K562 (cell line): ENCODE measurements around the gene GPR153. TPM values are rescaled to one million over a fixed set of nuclear protein-coding genes. Genes with fewer than 3 reads are reported as not detected.

Experiments
- ATF7 ChIP-seq: fragments of 450-650 bp; IDR thresholded peaks from 2 replicates; pipeline ENCODE4 v1.7.1; 2014; ENCODE audit warnings: mild to moderate bottlenecking, moderate library complexity
- BRD4 ChIP-seq: fragments of 200-600 bp; sonication (generic); IDR thresholded peaks from 2 replicates; pipeline ENCODE4 v1.6.1; 2017; ENCODE audit warnings: inconsistent platforms
- CBX5 ChIP-seq: IDR thresholded peaks from 2 replicates; pipeline ENCODE4 v1.6.1; 2014; ENCODE audit warnings: low read depth, borderline replicate concordance
- KLF1 ChIP-seq: fragments of 450-650 bp; IDR thresholded peaks from 2 replicates; pipeline ENCODE4 v1.6.1; 2016; ENCODE audit warnings: missing genetic modification characterization, missing compliant biosample characterization
- NCOR1 ChIP-seq: fragments of 450-650 bp; IDR thresholded peaks from 2 replicates; pipeline ENCODE4 v1.6.1; 2016; ENCODE audit warnings: mild to moderate bottlenecking, moderate library complexity
- THRB ChIP-seq: fragments of 450-650 bp; formaldehyde crosslinking; conservative IDR thresholded peaks from 2 replicates; pipeline ENCODE4 v1.4.0; 2022; ENCODE audit warnings: mild to moderate bottlenecking, missing genetic modification characterization
- polyA plus RNA-seq, 8 experiments: library from polyadenylated mRNA; depleted of rRNA in 4 of 8; stranded (reverse) in 5 of 8; unstranded in 3 of 8; fragments of >200 nt; fragmentation: Nextera tagmentation in 2 of 8; fragmentation: Illumina TruSeq in 1 of 8; extraction: Ambion mirVana in 2 of 8; extraction: Trizol in 1 of 8; gene quantifications; 2 replicates each; pipeline versions ENCODE4 v1.2.1 to v1.2.3, GENCODE V29; 2011 to 2014; ENCODE audit warnings: inconsistent platforms in 1 of 8, missing spikeins in 1 of 8
- total RNA-seq, 7 experiments: library from RNA; depleted of rRNA in 6 of 7; stranded (reverse); fragments of >200 nt in 6 of 7; fragmentation: Illumina TruSeq in 2 of 7; extraction: Trizol in 2 of 7; gene quantifications; 2 replicates each; pipeline versions ENCODE4 v1.2.1 to v1.2.3, GENCODE V29; 2011 to 2021; ENCODE audit warnings: low replicate concordance in 1 of 7
- TF ChIP-seq, protein P1 (sequence below), 2 experiments: fragments of 450-650 bp in 1 of 2; sonication (generic) in 1 of 2; formaldehyde crosslinking in 1 of 2; IDR thresholded peaks in 1 of 2; conservative IDR thresholded peaks in 1 of 2; 2 replicates each; pipeline versions ENCODE4 v1.6.1 to v1.8.1; 2016 to 2023; ENCODE audit warnings: mild to moderate bottlenecking in 2 of 2, moderate library complexity in 2 of 2, inconsistent platforms in 1 of 2, missing genetic modification reagents in 1 of 2
- TF ChIP-seq, protein P2 (sequence below): fragments of 200-800 bp; sonication (Bioruptor generic); IDR thresholded peaks from 2 replicates; pipeline ENCODE4 v1.6.1; 2016; ENCODE audit warnings: missing genetic modification characterization, missing compliant biosample characterization
- TF ChIP-seq, protein P3 (sequence below): fragments of 200-800 bp; sonication (Bioruptor generic); IDR thresholded peaks from 2 replicates; pipeline ENCODE4 v1.6.1; 2017; ENCODE audit warnings: missing genetic modification characterization, missing compliant biosample characterization
- TF ChIP-seq, protein P4 (sequence below), 2 experiments: fragments of 450-650 bp; IDR thresholded peaks; 2 replicates each; pipeline ENCODE4 v1.6.1; 2018; ENCODE audit warnings: mild to moderate bottlenecking in 2 of 2, low read depth in 1 of 2; ENCODE audit not compliant: partially characterized antibody in 2 of 2

The GPR153 gene
- total and polyA plus RNA-seq, 9 of the 15 experiments (the other 6 are each of a cell fraction or from before 2014, with no cell fraction given), result 0.01 to 1.5 (median 0.51) TPM

DNA sequence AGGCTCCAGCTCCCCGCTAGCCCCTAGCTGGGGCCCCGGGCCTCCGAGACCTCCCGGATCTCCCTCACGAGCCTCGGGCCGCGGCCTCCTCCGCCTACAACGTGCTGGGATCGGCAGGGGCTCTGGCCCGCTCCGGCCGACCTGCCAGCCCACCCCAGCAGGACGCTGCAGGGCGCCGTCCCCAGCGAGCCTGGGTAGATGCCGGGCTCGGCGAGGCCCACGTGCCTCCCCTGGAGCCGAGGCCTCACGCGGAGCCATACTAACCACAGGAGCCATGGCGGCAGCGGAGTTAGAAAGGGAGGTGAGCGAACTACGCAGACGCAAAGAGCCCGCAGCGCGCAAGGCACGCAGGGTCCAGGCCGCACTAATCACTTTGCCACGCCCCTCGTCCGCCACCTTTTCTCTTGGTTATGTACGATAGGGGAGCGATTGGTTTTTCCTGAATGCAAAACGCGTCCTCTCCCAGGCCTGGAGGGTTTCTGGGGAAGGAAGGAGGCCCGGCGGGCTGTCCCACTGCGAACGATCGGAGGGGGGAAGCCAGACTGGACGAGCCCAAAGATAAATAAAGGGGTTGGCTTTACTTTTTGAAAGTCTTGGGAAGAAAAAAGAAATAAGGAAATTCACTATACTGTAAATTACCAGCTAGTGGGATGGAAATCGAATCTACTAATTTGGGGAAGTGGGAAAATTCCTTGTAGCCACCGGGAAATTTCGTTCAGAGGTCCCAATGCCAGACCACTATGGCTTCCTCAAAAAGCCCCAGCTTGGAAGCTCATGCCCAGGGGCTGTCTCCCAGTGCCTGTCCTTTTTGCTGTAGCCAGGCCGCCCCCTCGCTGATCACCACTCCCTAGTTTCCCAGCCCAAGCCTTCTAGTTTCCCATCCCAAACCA lies 61.4 kb downstream of the GPR153 start, which contains the start of gene RPL22 (continued):
- TF ChIP-seq, protein P1, sequence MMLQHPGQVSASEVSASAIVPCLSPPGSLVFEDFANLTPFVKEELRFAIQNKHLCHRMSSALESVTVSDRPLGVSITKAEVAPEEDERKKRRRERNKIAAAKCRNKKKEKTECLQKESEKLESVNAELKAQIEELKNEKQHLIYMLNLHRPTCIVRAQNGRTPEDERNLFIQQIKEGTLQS (IDR thresholded peaks at IDR 0.05), result peak; percentile 18; the same call in 1 of the 2 replicates
- TF ChIP-seq, protein P1 (CRISPR knock-in tag; conservative IDR thresholded peaks at IDR 0.05), result 0 out of 2 replicates have a peak, but pooled peaks have one; percentile 42
- TF ChIP-seq THRB (CRISPR knock-in tag) (no peak), KLF1 (tag) (peak; percentile 66; the same call in 1 of the 2 replicates), CBX5 (no peak), ATF7 (peak; percentile 99), BRD4 (peak; percentile 98), NCOR1 (peak; percentile 28; the same call in 1 of the 2 replicates)
- TF ChIP-seq, protein P2, sequence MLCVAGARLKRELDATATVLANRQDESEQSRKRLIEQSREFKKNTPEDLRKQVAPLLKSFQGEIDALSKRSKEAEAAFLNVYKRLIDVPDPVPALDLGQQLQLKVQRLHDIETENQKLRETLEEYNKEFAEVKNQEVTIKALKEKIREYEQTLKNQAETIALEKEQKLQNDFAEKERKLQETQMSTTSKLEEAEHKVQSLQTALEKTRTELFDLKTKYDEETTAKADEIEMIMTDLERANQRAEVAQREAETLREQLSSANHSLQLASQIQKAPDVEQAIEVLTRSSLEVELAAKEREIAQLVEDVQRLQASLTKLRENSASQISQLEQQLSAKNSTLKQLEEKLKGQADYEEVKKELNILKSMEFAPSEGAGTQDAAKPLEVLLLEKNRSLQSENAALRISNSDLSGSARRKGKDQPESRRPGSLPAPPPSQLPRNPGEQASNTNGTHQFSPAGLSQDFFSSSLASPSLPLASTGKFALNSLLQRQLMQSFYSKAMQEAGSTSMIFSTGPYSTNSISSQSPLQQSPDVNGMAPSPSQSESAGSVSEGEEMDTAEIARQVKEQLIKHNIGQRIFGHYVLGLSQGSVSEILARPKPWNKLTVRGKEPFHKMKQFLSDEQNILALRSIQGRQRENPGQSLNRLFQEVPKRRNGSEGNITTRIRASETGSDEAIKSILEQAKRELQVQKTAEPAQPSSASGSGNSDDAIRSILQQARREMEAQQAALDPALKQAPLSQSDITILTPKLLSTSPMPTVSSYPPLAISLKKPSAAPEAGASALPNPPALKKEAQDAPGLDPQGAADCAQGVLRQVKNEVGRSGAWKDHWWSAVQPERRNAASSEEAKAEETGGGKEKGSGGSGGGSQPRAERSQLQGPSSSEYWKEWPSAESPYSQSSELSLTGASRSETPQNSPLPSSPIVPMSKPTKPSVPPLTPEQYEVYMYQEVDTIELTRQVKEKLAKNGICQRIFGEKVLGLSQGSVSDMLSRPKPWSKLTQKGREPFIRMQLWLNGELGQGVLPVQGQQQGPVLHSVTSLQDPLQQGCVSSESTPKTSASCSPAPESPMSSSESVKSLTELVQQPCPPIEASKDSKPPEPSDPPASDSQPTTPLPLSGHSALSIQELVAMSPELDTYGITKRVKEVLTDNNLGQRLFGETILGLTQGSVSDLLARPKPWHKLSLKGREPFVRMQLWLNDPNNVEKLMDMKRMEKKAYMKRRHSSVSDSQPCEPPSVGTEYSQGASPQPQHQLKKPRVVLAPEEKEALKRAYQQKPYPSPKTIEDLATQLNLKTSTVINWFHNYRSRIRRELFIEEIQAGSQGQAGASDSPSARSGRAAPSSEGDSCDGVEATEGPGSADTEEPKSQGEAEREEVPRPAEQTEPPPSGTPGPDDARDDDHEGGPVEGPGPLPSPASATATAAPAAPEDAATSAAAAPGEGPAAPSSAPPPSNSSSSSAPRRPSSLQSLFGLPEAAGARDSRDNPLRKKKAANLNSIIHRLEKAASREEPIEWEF (CRISPR knock-in tag), result 0 out of 2 replicates have a peak, but pooled peaks have one; percentile 42
- TF ChIP-seq, protein P3, sequence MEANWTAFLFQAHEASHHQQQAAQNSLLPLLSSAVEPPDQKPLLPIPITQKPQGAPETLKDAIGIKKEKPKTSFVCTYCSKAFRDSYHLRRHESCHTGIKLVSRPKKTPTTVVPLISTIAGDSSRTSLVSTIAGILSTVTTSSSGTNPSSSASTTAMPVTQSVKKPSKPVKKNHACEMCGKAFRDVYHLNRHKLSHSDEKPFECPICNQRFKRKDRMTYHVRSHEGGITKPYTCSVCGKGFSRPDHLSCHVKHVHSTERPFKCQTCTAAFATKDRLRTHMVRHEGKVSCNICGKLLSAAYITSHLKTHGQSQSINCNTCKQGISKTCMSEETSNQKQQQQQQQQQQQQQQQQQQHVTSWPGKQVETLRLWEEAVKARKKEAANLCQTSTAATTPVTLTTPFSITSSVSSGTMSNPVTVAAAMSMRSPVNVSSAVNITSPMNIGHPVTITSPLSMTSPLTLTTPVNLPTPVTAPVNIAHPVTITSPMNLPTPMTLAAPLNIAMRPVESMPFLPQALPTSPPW (CRISPR knock-in tag), result peak; percentile 45
- TF ChIP-seq, protein P4, sequence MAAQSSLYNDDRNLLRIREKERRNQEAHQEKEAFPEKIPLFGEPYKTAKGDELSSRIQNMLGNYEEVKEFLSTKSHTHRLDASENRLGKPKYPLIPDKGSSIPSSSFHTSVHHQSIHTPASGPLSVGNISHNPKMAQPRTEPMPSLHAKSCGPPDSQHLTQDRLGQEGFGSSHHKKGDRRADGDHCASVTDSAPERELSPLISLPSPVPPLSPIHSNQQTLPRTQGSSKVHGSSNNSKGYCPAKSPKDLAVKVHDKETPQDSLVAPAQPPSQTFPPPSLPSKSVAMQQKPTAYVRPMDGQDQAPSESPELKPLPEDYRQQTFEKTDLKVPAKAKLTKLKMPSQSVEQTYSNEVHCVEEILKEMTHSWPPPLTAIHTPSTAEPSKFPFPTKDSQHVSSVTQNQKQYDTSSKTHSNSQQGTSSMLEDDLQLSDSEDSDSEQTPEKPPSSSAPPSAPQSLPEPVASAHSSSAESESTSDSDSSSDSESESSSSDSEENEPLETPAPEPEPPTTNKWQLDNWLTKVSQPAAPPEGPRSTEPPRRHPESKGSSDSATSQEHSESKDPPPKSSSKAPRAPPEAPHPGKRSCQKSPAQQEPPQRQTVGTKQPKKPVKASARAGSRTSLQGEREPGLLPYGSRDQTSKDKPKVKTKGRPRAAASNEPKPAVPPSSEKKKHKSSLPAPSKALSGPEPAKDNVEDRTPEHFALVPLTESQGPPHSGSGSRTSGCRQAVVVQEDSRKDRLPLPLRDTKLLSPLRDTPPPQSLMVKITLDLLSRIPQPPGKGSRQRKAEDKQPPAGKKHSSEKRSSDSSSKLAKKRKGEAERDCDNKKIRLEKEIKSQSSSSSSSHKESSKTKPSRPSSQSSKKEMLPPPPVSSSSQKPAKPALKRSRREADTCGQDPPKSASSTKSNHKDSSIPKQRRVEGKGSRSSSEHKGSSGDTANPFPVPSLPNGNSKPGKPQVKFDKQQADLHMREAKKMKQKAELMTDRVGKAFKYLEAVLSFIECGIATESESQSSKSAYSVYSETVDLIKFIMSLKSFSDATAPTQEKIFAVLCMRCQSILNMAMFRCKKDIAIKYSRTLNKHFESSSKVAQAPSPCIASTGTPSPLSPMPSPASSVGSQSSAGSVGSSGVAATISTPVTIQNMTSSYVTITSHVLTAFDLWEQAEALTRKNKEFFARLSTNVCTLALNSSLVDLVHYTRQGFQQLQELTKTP (IDR thresholded peaks at IDR 0.05; ENCODE audit: low read depth in 1 of 2, partially characterized antibody in 2 of 2), result peak in 1 of 2 experiments; percentile 59
